HCEC 1CT (cell line): Measurements from ENCODE around the gene ANKS1A.
"Not testable (repeated sequence)": the region's sequence is repeated elsewhere in the genome, so short reads cannot be mapped to it uniquely, and the experiment has no call there.

Experiments
- DNase-seq: peaks from one replicate; pipeline ENCODE4 v3.0.0-alpha.2; 2017

Gene ANKS1A

GRCh38 chr6:35128496-35128895 is 239.4 kb downstream of the ANKS1A start:
- no peak for DNase-seq

- DNase-seq, result no peak
Observed at GRCh38 chr6:35136185-35136584, 247.1 kb downstream of the ANKS1A start.

- DNase-seq, result not testable (repeated sequence)
Observed at GRCh38 chr6:35138191-35138590, 249.1 kb downstream of the ANKS1A start.

- DNase-seq, result no peak
Observed at GRCh38 chr6:35139470-35139869, 250.4 kb downstream of the ANKS1A start.

GRCh38 chr6:35139924-35140638 is 251.0 kb downstream of the ANKS1A start:
- DNase-seq, result peak; percentile 65

GRCh38 chr6:35140639-35141006 is 251.6 kb downstream of the ANKS1A start:
- DNase-seq, result no peak
